ENCODE measurements around the gene SEC63.

- no peak for TF ChIP-seq POLR2A (IDR thresholded peaks at IDR 0.05; ENCODE audit: low read length)
- TF ChIP-seq GATA1 (IDR thresholded peaks at IDR 0.05; ENCODE audit: low read depth, low read length), result no peak
These were observed 25.8 kb upstream of the SEC63 start for GRCh38 chr6:107983811-107984210.

Measured in erythroblast (primary cell).